Measurements from ENCODE around the gene SHCBP1L. TPM values are rescaled to one million over a fixed set of nuclear protein-coding genes. Genes with fewer than 3 reads are reported as not detected.

Gene SHCBP1L
- total RNA-seq, 2 donors from 2014 or later = not detected

GRCh38 chr1:182993746-182994145 lies 40.8 kb upstream of the SHCBP1L start:
- Mint-ChIP-seq H3K9me3 (no peaks in the 10 kb centered on the region), H3K4me3 (no peak overlapping the region), H3K27me3 (ENCODE audit: insufficient read depth) (peaks cover 20% of the 10 kb centered on the region), H3K36me3 (ENCODE audit: low read depth) (no peaks in the 10 kb centered on the region), H3K4me1 (peaks cover 4% of the 10 kb centered on the region), H3K27ac (no peak overlapping the region)
- Histone ChIP-seq H3K4me3 (ENCODE audit: low read length) (no peak overlapping the region), H3K9ac (ENCODE audit: extremely low read depth, low read length, poor library complexity, severe bottlenecking) (no peak overlapping the region), H3K9me3 (ENCODE audit: control insufficient read depth, low read length) (no peaks in the 10 kb centered on the region), H3K4me1 (ENCODE audit: control insufficient read depth, insufficient read depth, low read length) (no peaks in the 10 kb centered on the region), H3K27me3 (ENCODE audit: control insufficient read depth, insufficient read depth, low read length, poor library complexity, severe bottlenecking) (peaks cover 4% of the 10 kb centered on the region), H3K27ac (ENCODE audit: low read depth, low read length) (no peak overlapping the region), H3K36me3 (ENCODE audit: control insufficient read depth, insufficient read depth, low read length) (no peaks in the 10 kb centered on the region)
- no peak for TF ChIP-seq CTCF (conservative IDR thresholded peaks at IDR 0.05)
- no peak for DNase-seq

- no peak for TF ChIP-seq CTCF (conservative IDR thresholded peaks at IDR 0.05)
- Histone ChIP-seq H3K27ac (ENCODE audit: low read depth, low read length) (no peak overlapping the region), H3K36me3 (ENCODE audit: control insufficient read depth, insufficient read depth, low read length) (no peaks in the 10 kb centered on the region), H3K9me3 (ENCODE audit: control insufficient read depth, low read length) (no peaks in the 10 kb centered on the region), H3K27me3 (ENCODE audit: control insufficient read depth, insufficient read depth, low read length, poor library complexity, severe bottlenecking) (peaks cover 4% of the 10 kb centered on the region), H3K4me1 (ENCODE audit: control insufficient read depth, insufficient read depth, low read length) (no peaks in the 10 kb centered on the region), H3K4me3 (ENCODE audit: low read length) (no peak overlapping the region), H3K9ac (ENCODE audit: extremely low read depth, low read length, poor library complexity, severe bottlenecking) (no peak overlapping the region)
- H3K36me3 Mint-ChIP-seq (ENCODE audit: low read depth) = no peaks in the 10 kb centered on the region
- peaks cover 9% of the 10 kb centered on the region for H3K27me3 Mint-ChIP-seq (ENCODE audit: insufficient read depth)
- no peaks in the 10 kb centered on the region for H3K4me1 Mint-ChIP-seq
- 82 to 94% methylated on average over 6 to 7 of the region's 7 CpGs for WGBS, 2 experiments (ENCODE audit: insufficient coverage in 1 of 2, insufficient read length in 1 of 2)
- no peak for DNase-seq
- H3K9me3 Mint-ChIP-seq = no peaks in the 10 kb centered on the region
- H3K27ac Mint-ChIP-seq = no peak overlapping the region
- H3K4me3 Mint-ChIP-seq = no peak overlapping the region
These were observed 37.6 kb upstream of the SHCBP1L start for GRCh38 chr1:182990413-182991144.

GRCh38 chr1:182985876-182986275 lies 32.9 kb upstream of the SHCBP1L start:
- Histone ChIP-seq H3K27me3 (ENCODE audit: control insufficient read depth, insufficient read depth, low read length, poor library complexity, severe bottlenecking) (no peaks in the 10 kb centered on the region), H3K4me3 (ENCODE audit: low read length) (no peak overlapping the region), H3K27ac (ENCODE audit: low read depth, low read length) (no peak overlapping the region), H3K9me3 (ENCODE audit: control insufficient read depth, low read length) (no peaks in the 10 kb centered on the region), H3K4me1 (ENCODE audit: control insufficient read depth, insufficient read depth, low read length) (no peaks in the 10 kb centered on the region), H3K9ac (ENCODE audit: extremely low read depth, low read length, poor library complexity, severe bottlenecking) (no peak overlapping the region), H3K36me3 (ENCODE audit: control insufficient read depth, insufficient read depth, low read length) (no peaks in the 10 kb centered on the region)
- Mint-ChIP-seq H3K9me3 (peaks cover 5% of the 10 kb centered on the region), H3K27ac (no peak overlapping the region), H3K4me3 (no peak overlapping the region), H3K36me3 (ENCODE audit: low read depth) (no peaks in the 10 kb centered on the region), H3K4me1 (no peaks in the 10 kb centered on the region), H3K27me3 (ENCODE audit: insufficient read depth) (no peaks in the 10 kb centered on the region)
- TF ChIP-seq CTCF (conservative IDR thresholded peaks at IDR 0.05) = no peak
- no peak for DNase-seq
- 89% methylated on average over 1 of the region's 1 CpG; no CpG with 5 or more reads in 1 of the 2 experiments for WGBS, 2 experiments (ENCODE audit: insufficient coverage in 1 of 2, insufficient read length in 1 of 2)
